GM10847 (cell line): ENCODE data around the gene ADGRD1.

ENCODE experiments used
- POLR2A ChIP-seq: IDR thresholded peaks from 2 replicates; pipeline ENCODE4 v1.6.1; 2011; ENCODE audit not compliant: insufficient read length; ENCODE audit errors: extremely low read depth

ADGRD1 gene

DNA sequence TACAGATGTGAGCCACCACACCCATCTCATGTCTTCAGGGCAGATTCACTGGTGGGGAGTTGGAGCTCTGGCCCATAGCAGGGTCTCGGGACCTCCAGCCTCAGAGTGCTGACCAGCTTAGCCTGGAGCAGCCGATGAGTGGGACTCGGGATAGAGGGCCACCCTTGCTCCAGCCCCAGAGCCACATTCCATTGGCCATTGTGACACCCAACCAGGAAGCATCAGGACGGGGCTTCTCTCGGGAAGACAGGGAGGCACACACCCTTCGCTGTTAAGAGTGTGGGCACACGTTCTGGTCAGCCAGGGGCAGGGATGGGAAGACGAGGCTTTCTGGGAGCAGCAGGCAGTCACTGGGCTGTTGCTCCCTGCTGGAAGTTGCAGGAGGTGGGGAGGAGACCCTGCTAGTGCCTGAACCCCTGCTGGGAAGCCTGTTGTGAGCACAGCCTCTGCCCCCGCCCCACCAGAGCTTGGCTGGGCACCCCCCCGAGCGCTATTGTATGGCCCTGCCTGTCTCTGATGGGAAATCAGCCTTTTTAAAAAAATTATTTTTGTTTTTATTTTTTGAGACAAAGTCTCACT is 1.6 kb downstream of the ADGRD1 start:
- TF ChIP-seq POLR2A: no peak

DNA sequence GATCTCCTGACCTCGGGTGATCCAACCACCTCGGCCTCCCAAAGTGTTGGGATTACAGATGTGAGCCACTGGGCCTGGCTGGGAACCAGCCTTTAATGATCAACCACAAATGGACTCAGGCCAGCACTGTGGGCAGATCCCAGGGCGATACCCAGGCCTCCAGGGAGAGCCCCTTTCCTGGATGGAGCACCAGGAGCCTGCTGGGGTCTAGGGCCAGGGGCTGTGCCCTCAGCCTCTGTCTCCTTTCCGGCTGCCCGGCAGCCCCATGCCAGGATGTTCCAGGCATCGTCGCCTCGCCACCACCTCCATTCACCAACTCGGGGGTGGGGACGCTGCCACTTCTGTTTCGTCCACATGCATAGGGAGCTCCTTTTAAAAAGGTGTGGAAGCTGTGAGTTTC is 2.3 kb downstream of the ADGRD1 start:
- no peak for TF ChIP-seq POLR2A

DNA sequence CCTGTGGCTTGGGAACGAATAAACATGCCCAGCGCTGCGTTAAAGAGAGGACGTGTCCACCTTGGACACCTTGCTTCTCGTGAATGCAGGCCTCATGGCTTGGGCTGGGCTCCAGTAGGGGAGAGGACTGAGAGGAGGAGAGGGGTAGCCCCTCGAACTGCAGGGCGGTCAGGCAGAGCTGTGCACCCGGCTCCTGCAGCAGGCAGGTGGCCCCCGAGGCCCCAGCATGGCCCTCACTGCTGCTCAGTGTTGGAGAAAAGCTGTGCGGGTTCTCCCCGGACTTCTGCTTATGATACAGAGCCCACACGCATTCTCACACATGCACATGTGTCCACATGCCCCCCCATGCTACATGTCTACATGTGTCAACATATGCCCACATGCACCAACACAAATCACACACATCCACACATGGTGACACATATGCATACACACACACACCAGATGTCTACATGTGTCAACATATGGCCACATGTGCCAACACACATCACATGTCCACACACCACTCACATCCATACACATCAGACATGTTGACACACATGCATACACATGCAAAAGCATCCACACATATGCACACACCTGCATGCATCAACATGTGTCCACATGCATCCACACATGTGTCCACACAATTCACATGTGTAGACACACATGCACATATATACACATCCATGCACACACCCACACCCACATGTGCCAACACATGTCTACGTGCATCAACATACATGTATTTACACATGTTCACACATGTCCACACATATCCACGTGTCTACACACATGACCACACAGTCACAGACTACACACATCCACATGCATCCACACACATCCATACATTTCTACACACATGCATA is 3.0 kb downstream of the ADGRD1 start:
- no peak for TF ChIP-seq POLR2A

DNA sequence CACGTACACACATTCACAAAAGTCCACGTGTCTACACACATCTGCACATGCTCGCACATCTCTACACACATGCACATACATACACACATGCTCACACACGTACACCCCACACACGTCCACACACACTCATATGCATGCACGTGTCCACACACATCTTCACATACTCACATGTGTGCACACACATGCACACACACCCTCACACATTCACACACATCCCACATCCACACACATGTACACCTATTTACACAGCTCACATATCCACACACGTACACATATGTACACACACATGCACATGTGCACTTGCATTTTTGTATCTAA is 3.6 kb downstream of the ADGRD1 start:
- TF ChIP-seq POLR2A: no peak

DNA sequence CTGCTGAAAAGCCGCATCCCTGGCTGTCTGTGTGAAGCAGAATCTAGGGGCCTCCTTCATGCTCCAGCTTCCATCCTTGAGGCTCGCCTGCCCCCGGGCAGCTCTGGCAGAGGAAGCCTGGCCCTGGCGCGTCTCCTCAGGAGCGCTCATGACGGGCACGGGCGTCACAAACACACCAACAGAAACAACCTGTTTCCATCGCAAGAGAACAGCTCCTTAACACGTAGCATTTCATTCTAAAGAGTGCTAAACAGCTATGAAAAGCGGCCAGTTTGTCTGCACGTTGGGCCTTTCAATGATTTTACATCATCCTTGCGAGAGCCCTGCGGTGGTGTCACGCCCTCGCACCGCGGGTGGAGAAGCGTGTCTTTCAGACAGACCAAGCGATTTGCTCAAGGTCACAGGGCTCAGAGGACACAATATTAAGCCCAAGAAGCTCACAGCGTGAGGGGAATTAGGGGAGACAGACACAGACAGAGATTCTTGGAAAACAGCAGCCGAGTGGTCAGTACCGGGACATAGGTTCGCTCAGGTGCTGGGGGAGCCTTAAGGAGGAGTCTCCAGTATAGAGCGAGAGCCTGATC is 4.9 kb downstream of the ADGRD1 start:
- TF ChIP-seq POLR2A: no peak

DNA sequence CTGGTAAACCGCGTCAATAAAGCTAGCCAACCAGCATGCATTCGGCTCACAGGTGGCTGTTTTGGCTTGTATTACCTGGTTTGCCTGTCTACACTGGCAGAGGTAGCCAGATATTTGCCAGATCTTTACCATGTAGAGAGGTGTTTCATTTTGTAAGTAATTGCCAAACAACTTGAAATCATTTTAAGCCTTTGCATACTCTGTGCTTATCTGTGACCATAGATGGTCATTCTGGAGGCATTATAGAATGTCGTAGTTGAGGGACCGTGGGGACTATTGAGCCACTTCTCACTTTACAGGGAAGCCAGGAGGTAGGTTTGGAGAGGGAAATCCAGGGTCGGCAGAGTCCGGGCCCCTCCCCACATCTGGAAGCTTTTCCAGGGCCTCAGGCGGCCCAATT is 5.9 kb downstream of the ADGRD1 start:
- TF ChIP-seq POLR2A: no peak

DNA sequence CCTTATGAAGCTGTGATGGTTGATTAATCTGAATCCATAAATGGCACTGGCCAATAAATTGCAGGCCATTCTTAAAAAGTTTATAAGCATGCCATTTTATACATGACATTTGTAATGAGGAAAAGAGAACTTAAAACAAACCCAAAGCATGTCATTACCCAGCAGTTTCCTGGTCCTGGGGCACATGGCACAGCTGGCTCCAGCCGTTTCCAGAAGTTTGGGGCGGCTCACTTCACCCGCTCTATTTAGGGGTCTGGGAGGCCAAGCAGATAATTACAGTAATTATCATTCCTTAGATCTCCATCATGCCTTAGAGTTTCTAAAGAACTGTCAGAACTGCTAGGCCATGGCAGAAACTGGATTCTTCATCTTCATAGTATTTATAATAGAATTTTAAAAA is 6.4 kb downstream of the ADGRD1 start:
- no peak for TF ChIP-seq POLR2A

DNA sequence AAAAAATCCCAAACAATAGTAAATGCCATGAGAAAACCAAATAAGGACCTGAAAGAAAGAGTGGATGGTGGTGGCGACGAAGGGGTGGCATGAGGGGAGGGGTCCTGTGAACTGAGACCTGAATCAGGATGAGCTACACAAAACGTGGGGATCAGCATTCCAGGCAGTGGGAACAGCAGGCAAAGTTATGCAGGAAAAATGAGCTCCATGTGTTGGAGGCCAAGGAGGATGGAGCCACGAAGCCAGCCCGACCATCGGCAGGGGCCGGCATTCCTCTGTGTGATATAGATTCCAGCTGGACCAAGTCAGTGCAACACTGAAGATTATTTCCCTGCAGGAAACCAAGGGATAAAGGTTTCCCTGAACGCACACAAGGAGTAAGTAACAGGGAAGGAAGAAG is 7.1 kb downstream of the ADGRD1 start:
- TF ChIP-seq POLR2A: no peak

DNA sequence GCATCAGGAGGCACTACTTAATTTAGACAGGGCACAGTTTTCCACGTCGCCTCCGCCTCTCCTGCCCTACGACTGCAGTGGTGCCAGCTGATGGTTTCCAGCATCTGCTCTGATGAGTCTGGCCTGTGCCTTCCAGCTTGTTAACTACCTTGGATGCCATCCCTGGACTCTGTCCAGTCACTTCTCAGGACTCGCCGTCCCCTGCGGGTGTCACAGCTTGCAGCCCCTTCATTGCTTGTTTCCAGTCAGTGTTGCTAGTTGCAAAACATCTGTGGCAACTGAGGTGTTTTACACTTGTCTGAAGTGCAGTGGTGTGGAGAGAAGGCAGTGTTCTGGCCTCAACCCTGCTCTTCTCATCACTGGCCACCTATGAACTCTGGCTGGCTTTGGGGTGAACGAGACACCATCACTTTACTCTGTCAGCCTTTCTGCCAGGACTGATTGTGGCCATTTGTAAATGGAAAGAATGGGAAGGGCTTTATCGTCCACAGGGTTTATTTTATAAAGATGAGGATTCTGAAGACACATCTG is 8.3 kb downstream of the ADGRD1 start:
- TF ChIP-seq POLR2A: no peak

DNA sequence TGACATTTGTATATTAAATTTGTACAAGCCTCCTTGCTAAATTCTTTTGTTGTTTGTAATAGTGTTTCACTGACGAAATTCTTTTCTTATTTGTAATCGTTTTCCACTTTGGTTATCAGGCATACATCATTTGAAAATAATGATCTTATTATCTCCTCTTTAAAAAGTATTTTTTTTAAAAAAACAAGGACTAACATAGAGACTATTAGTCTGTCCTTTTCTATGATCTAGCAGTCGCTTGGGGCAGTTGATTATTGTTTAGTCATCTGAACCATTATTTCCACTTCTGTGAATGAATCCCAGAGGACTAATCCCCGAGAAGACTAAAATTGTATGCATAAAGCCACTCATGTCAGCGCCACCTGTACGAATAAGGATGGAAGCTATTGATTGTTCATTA is 11.5 kb downstream of the ADGRD1 start:
- TF ChIP-seq POLR2A: no peak

DNA sequence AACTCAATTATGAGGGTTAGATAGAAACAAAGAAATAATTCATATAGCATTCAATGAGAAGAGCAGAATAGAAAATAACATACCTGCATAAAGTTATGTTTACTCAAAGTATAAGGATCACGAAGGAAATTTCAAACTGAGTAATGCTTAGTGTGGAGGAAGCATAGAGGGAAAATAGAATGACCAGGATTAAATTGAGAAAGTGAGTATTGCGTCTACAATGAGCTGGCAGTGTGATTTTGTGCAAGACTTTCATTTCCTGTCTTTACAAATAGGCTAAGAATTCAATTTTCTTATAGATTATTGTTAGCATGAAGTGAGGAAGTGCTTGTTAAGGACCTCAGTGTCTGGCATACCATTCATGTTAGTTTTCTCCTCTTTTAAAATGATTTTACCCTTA is 12.0 kb downstream of the ADGRD1 start:
- no peak for TF ChIP-seq POLR2A

DNA sequence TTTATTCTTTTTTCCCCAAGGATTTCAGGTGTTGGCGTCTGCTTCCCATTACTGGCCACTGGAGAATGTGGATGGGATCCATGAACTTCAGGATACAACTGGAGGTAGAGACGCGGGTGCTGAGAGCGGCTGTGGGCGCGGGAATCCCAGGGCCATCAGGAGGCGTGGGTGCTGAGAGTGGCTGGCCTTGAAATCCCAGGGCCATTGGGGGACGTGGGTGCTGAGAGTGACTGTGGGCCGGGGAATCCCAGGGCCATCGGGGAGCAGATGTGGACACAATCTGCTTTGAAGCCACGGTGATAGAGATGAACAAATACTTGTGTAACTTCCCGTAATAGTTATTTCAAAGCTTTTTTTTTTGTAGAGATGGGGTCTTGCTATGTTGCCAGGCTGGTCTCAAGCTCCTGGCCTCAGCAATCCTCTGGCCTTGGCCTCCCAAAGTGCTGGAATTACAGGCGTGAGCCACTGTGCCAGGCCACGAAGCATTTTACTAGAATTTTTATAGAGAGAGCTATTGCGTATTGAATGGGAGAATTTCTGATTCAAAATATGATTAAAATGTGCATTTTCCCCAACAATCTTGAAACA is 12.8 kb downstream of the ADGRD1 start:
- no peak for TF ChIP-seq POLR2A

DNA sequence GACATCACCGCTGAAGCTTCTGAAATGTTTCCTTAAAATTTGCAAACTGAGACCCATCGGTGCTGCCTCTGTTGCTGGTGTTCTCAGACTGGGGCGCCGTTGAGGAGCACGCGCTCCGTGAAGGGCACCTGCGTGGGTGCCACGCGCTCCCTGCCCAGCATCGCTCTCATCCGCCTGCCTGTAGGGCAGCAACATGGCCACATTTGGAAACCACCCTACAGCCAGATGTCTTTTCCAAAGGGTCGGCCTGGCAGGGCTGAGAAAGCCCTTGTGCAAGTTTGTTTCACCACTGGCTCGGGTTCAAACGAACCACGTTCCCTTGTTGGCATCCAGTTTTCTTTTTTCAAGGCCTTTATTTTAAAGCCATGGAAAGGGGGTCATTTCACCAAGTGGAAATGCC is 13.9 kb downstream of the ADGRD1 start:
- no peak for TF ChIP-seq POLR2A

DNA sequence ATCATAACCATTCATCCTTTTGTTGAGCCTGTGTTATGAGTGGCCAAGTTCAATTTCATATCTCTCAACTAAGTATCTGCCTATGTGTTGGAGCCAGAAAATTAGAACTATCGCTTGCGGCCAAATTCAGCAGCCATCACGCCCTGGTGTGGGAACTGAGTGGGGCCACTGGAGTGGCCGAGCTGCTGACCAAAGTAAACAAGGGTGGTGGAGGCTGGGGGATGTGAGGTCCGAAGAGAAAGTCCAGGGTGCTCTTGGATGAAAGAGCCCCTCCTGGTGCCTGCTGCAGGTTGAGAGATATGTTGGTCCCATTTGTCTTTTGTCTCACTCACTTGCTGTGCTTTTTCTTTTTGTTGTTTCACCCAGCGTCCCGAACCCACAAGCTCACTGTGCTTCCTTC is 14.9 kb downstream of the ADGRD1 start:
- TF ChIP-seq POLR2A: no peak

DNA sequence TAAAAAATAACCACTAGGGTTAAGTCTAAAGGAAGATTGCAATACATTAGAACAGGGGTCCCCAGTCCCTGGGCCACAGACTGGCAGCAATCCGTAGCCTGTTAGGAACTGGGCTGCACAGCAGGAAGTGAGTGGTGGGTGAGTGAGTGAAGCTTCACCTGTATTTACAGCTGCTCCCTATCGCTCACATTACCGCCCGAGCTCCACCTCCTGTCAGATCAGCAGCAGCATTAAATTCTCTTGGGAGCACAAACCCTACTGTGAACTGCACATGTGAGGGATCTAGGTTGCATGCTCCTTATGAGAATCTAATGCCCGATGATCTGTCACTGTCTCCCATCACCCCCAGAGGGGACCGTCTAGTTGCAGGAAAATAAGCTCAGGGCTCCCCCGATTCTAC is 15.5 kb downstream of the ADGRD1 start:
- no peak for TF ChIP-seq POLR2A
